Smooth muscle cell of the brain vasculature (primary cell): ENCODE data around the gene CBX7.

ENCODE experiments used
- DNase-seq: peaks from one replicate; pipeline ENCODE4 v3.0.0-alpha.2; 2012; ENCODE audit warnings: low read depth, low spot score

The CBX7 gene

GRCh38 chr22:39152511-39153219, at the start of gene CBX7:
Gene CBX7 (minus strand): TSS chr22:39152680. CDS start chr22:39152444, 236 bp downstream.
- no peak for DNase-seq

GRCh38 chr22:39197578-39197977, 45.1 kb upstream of the CBX7 start:
- no peak for DNase-seq

- no peak for DNase-seq
Observed at GRCh38 chr22:39194098-39194497, 41.6 kb upstream of the CBX7 start.

- no peak for DNase-seq
Observed at GRCh38 chr22:39188809-39189208, 36.3 kb upstream of the CBX7 start.

- DNase-seq: no peak
Observed at GRCh38 chr22:39185601-39186012, 33.1 kb upstream of the CBX7 start.

GRCh38 chr22:39184586-39185577, 32.4 kb upstream of the CBX7 start:
- no peak for DNase-seq

GRCh38 chr22:39183991-39184585, 31.6 kb upstream of the CBX7 start:
- DNase-seq: no peak

- DNase-seq: no peak
Observed at GRCh38 chr22:39182478-39183030, 30.1 kb upstream of the CBX7 start.

- DNase-seq: no peak
Observed at GRCh38 chr22:39181778-39182177, 29.3 kb upstream of the CBX7 start.

GRCh38 chr22:39181356-39181755, 28.9 kb upstream of the CBX7 start:
- DNase-seq: no peak

GRCh38 chr22:39179841-39180335, 27.4 kb upstream of the CBX7 start:
- no peak for DNase-seq

- DNase-seq: no peak
Observed at GRCh38 chr22:39179401-39179827, 26.9 kb upstream of the CBX7 start.

- no peak for DNase-seq
Observed at GRCh38 chr22:39178206-39179111, 26.0 kb upstream of the CBX7 start.

- DNase-seq: no peak
Observed at GRCh38 chr22:39177791-39178190, 25.3 kb upstream of the CBX7 start.

GRCh38 chr22:39177456-39177775, 24.9 kb upstream of the CBX7 start:
- no peak for DNase-seq

- no peak for DNase-seq
Observed at GRCh38 chr22:39176714-39177455, 24.4 kb upstream of the CBX7 start.

- DNase-seq: peak; percentile 12
Observed at GRCh38 chr22:39176143-39176713, 23.7 kb upstream of the CBX7 start.

- DNase-seq: no peak
Observed at GRCh38 chr22:39175353-39176142, 23.1 kb upstream of the CBX7 start.
